SW480 (cell line): ENCODE data around the gene KCNQ1OT1.

ENCODE experiments used
- DNase-seq: peaks from one replicate; pipeline ENCODE4 v3.0.0-alpha.2; 2016; ENCODE audit warnings: low spot score

The KCNQ1OT1 gene

DNA sequence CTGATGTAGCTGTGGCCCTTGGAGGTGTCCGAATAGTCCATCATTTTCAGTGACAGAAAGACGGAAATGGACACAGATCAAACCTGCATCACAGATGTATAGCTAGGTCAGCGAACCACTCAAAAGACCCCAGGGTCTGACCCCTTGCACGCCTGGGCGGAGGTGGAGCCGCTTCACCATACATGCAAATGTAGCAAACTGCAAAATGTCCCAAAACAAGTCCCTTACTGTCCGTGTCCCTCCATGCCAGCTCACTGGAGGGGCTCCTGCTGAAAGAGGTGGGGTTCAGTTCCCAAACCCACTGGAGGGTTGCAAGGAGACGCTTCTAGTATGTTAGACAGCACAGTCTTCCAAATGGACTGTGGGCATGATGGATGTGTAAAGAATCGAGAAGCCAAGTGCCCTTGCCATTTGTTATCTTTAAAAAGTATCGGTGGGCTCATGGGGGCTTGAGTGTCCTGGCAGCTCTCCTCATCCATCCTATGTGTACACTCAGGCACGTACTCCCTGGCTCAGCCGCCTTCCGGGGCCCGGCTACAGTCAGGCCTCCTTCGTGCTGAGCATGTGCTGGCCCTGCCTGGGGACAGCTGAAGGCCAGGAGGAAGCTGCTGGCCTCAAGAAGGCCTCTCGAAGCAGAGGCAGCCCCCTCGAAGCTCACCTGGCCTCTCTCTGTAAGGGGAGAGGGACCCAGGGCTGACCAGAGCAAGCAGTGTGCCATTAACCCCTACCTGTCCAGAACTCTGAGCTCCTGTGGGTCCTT lies 20.2 kb upstream of the KCNQ1OT1 start:
- no peak for DNase-seq

DNA sequence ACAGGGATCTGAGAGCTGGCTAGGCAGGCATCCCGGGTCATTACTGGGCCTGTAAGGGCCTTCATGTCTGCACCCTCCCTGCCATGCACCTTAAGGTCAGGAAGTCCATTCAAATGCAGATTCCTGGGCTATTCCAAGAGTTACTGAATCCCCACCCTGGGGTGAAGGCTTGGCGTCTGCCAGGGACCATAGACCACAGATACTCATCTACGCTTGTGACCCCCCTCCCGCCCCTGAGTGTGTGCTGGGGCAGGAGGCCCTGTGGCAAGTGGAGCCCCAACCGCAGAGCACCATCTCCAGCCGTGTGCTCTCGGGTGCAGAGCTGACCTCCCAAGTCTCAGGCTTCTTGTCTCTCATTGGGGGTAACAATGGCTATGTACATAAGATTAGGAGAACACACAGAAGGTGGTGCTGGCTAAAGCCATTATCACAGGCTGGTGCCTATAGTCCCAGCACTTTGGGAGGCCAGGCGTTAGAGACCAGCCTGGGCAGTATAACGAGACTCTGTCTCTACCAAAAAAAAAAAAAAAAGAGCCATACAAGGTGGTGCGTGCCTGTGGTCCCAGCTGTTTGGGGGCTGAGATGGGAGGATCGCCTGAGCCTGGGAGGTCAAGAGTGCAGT lies 19.1 kb upstream of the KCNQ1OT1 start:
- DNase-seq, result no peak

DNA sequence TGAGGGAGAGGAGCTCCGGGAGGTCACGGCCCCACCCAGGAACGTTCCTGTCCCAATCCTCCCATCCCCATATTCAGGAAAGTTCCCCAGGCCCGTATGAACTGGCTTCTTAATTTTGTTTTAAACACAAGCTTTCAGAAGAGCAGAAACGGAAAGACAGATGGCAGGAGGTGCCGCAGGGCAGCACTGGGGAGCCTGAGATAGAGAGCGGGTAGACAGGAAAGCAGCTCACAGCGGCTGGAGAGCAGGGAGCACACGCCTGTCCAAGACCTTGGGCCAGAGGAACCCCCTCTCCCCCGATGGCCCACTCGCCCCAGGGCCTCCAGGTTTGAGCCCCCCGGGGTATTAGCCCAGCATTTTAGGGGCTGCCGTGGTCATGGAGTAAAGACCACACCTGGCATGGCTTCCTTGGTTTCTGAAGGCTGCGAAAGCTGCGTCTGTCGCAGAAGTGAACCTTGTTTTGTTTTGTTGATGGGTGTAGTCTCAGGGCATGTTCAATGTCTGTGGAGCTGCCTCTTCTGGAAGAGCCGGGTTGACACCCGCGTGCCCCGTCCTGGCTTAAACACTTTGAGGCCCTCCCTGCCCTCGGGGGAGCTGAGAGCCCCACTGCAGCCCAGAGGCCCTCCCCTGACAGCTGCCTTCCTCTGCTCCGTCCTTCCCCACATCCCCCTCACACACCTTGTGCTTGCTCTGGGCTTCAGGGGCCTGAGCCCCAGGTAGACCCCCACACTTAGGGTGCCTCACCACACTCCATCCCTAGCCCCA lies 17.9 kb upstream of the KCNQ1OT1 start:
- no peak for DNase-seq

DNA sequence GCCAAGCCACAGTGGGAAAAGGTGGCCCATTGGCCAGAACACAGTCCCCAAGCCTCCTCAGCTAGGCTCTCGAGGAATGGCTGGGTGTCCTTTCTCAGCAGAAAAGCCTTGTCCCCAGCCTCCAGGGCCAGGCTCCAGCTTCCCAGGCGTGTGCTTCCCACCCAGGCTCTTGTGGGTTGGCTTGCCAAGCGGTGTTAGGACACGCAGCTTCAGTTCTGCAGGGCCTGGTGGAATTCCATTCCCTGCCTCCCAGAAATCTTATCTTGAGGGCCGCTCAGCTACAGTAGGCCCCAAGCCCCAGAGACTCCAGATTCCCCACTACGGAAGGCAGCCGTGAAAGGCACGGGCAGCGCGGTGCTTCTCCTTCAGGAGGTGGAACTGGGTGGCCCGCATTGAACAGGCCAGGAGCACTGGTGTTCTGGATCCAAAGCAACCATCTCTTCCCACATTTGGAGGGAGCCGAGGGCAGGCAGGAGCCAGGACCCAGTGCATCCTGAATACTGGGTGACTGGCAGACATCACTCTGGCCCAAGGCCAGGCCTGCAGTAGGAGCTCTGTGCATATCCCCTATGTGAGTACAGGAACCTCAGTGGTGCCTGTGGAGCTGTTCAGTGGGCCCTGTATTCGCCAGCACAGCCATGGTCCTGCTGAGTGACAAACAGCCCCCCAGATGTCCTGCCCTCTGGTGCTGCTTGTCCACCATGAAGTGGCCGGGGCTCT lies 16.7 kb upstream of the KCNQ1OT1 start:
- no peak for DNase-seq

DNA sequence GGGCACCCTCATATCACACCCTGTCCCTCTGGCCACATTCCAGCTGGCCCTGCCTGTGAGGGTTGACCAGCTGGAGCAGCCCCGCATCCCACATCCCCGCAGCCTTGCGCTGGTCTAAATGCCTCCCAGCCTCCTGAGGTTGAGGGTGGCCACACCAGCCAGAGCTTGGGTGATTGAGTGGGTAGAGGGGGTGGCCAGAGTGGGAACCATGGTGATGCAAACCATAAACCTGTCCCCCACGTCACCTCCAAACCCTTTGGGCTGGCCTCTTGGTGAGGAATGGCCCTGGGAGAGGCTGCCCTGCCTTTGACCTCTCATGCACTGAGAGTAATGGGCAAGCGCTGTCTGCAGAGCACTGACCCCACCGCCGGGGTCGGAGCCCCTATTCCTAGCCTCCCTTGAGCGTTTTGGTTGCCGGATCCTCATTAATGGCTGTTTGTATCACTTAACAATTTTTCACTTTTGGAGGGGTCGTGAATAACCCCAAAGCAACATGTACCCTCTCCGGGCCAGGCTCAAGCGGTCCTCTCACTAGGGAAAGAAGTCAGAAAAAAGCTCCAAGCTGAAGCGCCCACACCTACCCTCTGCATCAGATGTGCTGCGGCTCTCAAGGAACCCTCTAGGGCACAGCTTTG lies 16.0 kb upstream of the KCNQ1OT1 start:
- DNase-seq, result no peak

DNA sequence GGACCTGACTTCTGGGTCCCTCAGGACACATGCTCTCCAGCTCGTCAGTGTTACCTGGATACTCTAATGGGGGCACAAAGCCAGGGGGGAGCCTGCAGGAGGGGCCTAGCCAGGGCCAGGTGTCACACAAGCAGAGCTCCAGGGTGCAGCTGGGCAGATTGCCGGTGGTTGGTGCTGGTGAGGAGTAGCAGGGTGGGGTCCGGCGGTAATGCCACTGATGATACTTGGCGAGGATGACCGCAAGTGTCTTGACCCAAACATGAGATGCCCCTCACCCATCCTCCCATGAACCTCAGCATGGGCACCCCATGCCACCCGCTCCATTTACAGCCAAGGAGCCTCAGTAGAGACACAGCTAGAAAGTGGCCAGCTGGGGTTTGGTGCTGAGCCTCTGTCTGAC lies 15.1 kb upstream of the KCNQ1OT1 start:
- DNase-seq, result no peak

DNA sequence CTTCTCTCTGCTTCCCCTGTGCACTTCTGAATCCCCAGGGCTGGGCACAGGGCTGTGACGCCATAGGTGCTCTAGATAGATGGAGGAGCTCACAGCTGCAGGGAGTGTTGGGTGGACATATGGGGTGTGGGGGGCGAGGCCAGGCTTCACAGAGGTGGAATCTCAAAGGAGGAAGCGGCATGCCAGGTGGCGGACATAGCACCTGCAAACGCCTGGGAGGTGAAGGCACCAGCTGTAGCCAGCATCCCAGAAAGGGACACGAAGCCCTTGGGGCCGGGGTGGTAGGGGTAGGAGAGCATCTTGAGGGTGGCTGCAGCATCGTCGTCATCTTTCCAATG lies 14.6 kb upstream of the KCNQ1OT1 start:
- no peak for DNase-seq

DNA sequence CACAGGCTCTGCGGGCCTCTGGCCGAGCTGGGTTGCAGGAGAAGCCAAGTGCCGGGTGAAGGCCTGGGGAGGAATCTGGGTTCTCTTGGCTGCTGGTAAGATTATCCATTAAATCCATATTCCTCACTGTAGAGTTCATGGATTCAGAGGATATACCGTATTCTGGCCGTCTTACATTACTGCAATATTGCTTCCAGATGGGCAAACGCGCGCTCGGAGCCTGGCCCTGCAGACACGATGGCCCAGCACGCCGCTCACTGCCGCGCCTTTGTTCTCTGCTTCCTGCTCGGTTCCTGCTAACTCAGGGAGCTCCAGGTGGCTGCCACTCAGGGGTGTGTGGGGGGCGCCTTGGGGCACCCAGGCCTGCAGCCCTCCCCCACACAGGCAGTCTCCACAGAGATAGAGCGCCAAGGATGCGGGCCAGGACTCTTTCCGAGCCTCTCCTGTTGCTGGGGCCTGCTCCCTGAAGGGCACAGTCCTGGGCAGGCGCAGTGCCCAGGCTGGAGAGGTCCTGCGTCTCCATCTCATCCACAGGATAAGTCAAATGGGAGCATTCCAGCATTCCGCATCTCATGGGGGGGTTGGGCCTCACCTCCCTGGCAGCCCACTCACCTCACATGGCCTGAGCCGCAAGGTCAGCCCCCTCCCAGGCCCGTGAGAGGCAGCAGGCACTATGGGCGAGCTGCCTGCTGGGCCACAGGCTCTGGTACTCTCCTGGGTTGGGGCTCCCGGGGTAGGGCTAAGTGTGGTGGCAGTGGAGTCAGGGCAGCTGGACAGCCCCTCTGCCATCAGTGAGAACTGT lies 14.1 kb upstream of the KCNQ1OT1 start:
- no peak for DNase-seq

DNA sequence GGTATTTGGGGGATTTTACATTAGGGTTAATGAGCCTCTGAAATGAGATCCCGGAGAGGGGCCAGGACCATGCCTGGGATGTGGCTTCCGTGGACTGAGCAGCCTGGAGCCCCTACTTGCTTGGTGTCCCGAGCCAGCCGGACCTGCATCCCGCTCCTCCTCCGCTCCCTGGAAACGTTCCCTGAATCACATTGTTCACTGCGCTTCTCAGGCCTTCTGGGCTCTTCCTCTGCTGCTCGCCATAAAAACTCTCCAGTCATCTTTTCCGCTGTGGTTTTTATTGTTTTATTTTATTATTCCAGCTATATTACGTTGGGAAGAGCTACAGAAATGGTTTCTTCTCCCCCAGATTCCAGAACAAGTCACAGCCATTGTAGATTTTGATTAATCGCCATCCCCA lies 13.3 kb upstream of the KCNQ1OT1 start:
- no peak for DNase-seq

DNA sequence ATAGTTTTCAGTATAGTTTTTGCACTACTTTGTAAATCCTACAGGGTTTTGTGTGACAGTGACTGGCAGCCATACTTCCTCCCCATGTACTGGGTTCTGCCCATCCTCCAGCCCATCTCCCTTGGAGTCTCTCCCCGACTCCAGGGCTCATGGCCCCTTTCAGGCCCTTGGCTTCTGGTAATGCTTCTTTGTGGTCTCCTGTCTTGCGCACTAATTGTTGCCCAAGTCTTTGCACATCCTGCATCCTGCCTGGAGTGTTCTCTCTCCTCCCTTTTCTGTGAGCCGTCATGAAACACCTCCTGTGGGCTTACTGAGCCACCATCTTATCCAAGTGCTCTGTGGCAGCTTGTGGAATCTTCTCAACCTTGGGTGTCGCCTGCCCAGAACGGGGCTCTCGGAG lies 11.4 kb upstream of the KCNQ1OT1 start:
- DNase-seq, result no peak

DNA sequence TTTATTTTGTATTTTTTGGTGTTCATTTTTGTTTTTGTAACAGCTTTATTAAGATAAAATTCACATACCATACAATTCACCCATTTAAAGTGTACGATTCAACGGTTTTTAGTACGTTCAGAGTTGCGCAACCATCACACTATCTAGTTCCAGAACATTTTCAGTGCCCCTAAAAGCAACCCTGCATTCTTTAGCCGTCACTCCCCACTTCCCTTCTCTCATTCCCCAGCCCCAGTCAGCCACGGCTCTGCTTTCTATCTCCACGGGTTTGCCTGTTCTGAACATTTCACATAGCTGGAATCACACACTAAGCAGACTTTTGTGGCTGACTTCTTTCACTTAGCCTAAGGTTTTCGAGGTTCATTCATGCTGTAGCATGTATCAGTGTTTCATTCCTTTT lies 9.6 kb upstream of the KCNQ1OT1 start:
- no peak for DNase-seq

DNA sequence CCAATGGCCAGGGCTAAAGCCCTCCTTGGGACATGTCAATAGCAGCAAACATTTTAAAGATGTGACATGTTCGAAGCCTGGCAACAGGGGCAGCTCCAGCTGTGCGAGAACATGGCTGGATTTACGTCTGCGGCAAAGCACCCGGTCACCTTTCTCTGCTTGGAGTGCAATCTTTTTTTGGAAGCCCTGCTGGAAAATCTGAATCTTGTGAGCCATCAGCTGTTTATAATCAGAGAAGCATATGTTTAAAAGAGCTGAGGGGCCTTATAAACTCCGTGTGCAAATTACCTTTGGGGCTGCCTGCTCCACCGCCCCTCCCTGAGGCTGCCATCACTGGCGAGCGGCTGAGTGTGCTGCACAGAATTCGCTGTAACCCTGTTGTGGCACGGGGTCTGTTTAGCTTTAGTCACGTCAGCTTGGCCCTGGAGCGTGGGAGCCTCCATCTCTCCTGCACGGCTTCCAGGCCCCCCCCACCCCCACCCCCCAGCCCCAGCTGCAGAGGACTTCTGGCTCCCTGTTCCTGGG lies 9.0 kb upstream of the KCNQ1OT1 start:
- no peak for DNase-seq

DNA sequence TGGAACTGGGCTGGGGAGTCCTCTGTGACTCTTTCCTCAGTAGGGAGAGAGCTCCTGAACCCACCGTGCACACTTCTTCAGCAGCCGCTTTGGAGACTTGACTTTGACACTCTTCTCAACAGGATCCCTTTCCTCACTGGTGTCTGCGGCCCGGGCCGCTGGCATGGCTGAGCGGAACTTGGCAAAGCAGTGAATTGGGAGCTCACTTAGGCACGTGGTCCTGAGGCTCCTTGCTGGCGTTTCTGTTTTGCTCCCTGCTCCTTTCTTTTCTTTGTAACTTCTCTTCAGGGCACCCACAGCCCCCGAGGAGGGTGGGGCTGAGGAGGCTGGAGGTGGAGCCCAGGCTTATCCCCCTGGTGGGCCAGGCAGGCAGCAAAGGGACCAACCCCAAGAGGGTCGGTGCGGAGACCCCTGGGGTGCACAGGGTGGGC lies 8.4 kb upstream of the KCNQ1OT1 start:
- no peak for DNase-seq

DNA sequence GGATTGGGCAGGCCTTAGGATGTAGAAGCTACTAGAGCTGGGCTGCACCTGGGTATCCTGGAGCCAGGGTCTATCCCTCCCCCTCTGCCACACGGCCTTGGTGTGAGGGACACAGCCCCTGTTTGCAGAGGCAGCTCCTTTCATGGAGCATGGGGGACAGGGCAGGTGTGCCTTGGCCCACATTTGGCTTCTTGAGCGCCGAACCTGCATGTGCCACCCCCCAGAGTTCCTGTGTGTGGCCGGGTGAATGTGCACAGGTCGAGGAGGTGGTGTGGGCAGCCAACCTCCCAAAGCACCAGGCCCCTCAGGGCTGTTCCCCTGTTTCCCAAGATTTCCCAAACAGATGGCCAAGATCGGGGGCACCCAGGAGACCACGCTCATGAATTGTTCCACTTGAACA lies 7.9 kb upstream of the KCNQ1OT1 start:
- no peak for DNase-seq

DNA sequence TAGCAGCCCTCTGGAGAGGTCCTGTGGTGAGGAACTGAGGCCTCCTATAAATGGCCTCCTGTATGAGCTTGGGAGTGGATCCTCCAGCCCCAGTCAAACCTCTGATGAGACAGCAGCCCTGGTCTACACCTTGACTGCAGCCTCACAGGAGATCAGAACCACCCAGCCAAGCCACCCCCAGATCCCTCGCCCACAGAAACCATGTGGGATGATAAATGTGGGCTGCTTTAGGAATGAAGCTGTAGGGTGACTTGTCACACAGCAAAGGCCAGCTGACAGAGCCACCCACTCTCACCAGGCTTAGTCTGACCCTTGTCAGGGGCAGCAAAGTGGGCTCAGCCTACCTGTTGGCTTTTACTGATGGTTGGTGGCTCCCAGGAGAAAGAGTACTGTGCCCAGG lies 6.5 kb upstream of the KCNQ1OT1 start:
- no peak for DNase-seq

DNA sequence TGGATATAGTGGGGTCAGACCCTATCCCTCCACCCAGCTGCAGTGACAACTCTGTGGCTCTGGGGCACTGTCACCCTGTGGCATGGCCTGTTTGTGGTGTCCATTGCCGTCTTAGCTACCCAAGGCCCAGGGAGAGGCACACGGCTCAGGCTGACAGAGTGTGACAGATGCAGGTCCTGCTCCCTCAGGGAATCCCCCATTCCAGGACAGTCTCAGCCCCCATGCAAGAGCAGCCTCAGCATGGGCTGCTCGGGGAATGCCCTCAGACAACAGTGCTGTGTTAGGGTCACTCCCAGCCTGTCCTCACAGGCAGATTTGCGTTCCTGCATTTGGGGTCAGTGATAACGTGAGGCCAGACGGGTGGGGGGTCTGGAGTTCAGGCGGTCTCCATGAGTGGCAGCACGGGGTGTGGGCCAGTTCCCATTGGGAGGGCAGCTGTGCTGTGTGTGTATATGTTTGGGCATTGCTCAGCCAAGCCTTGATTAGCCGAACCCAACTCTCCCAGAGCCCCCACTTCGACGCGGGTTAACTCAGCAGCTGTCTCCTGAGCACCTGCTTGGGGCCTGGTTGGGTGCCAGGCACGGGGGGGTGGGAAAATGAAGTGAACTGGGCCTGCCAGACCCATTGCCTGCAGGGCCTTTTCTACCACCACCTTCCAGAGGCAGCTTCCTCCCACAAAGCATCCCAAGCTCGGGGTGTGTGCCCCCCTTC lies 5.3 kb upstream of the KCNQ1OT1 start:
- DNase-seq, result no peak

DNA sequence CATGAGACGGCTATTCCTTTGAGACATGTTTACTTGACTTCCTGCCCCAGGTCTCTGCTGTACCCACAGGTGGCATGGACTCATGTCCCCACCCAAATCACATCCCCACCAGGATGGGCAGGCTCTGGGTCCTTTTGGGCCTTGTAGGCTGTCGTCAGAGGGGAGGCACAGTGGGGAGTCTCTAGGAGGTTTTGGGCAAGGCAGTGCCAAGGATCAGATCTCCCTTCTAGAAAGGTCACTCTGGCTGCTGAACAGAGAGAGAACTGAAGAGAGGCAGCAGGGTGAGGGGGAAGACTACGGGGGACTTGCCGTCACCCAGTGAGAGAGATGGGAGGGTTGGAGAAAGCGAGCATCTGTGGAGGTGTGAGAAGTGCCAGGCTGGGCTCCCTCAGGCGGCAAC lies 4.6 kb upstream of the KCNQ1OT1 start:
- no peak for DNase-seq

DNA sequence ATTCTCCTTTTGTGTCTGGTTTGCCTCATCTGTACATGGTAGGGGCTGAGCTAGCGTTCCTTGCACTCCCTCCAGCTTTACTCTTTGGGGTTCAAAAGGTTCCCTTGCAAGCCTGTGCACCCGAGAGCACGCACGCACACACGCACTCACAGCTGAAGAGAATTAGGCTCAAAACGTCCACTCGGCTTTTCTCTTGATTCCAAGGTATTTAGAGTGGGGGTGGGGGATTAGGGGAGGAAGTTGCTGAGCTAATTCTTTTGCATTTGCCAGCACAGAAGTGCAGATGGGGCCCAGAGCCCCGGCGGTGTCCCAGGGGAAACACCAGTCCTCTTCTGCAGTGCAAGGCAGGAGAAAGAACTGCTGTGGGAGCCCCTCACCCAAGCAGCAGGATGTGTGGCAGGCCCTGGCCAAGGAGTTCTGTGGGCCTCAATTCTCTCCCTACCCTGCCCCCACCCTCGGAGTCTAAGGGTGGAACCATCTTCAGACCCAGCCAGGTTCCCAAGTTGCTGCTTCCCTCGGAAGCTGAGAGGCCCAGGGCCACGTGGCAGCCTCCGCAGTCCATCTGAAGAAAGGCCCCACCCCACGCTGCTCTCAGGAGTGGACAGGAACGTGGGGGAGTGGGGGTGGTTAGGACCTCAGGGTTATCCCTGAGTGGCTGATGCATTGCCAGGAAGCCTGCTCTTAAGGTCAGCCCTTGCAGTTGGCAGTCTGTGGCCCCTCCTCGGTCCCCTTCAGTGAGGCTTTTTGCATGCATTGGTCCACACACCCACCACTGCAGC lies 3.8 kb upstream of the KCNQ1OT1 start:
- DNase-seq, result no peak

DNA sequence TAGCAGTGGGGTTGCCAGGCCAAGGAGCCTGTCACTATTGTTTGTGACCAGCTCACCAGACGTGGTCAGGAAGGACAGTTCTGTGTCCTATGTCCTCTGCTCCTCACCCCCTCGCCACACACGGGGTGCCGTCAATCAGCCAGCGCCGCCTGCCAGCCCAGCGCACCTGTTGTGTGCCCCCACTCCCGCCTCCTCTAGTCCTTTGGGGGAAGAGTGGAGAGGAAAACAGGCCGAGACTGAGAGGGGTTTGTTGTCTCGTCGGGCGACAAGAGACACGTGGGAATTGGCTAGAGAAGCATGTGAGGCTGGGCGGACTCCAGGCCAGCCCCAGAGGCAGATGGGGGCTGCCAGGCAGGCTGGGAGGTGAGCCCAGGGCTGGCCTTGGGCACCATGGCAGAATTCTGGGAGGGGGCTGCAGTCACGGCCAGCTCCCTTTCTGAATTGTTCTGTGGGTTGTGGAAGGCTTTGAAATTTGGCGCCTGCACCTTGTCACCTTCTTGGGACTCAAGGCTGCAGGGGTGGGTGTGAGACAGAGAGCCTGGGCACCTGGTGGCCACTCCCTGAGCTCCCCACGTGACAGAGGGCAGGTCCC lies 3.1 kb upstream of the KCNQ1OT1 start:
- no peak for DNase-seq
